A549 treated with ZK216348 at 1 μM for 4 hours (cell line): ENCODE results near the gene ZNF37A. TPM values are rescaled to one million over a fixed set of nuclear protein-coding genes. Genes with fewer than 3 reads are reported as not detected.

Source experiments
- total RNA-seq: library from RNA; stranded (reverse); fragments of 200-300 nt; extraction: Qiagen RNA extraction; gene quantifications from 5 replicates; pipeline ENCODE4 v1.2.3, GENCODE V29; 2022; ENCODE audit warnings: low read depth

Gene ZNF37A
- total RNA-seq, result 5.0 to 6.7 TPM (median 5.5 TPM) in 5 replicates

GRCh38 chr10:38094158-38094926 is at the start of gene ZNF37A:
Gene ZNF37A, plus strand, starts transcription at chr10:38094337. Its CDS starts 2,281 bp downstream, at chr10:38096618.

Other genes starting within 250 kb of the ZNF37A start
- gene ZNF248, start 236.7 kb upstream of the ZNF37A start, total RNA-seq, result 2.8 to 5.2 TPM (median 4.0 TPM) in 5 replicates
- gene ZNF25, start 117.7 kb upstream of the ZNF37A start, total RNA-seq, result 1.1 to 2.7 TPM (median 1.6 TPM) in 5 replicates
- 6.7 to 9.3 TPM (median 7.8 TPM) in 5 replicates for gene ZNF33A, start 83.7 kb upstream of the ZNF37A start, total RNA-seq